GM18502 (cell line): Measurements from ENCODE around the gene ZNF621.

Experiments
- ATAC-seq: cut with Tn5 transposase; IDR thresholded peaks from one replicate; pipeline ENCODE4 v1.9.1; 2021; ENCODE audit warnings: mild to moderate bottlenecking; ENCODE audit not compliant: unreplicated experiment, poor library complexity

Gene ZNF621

DNA sequence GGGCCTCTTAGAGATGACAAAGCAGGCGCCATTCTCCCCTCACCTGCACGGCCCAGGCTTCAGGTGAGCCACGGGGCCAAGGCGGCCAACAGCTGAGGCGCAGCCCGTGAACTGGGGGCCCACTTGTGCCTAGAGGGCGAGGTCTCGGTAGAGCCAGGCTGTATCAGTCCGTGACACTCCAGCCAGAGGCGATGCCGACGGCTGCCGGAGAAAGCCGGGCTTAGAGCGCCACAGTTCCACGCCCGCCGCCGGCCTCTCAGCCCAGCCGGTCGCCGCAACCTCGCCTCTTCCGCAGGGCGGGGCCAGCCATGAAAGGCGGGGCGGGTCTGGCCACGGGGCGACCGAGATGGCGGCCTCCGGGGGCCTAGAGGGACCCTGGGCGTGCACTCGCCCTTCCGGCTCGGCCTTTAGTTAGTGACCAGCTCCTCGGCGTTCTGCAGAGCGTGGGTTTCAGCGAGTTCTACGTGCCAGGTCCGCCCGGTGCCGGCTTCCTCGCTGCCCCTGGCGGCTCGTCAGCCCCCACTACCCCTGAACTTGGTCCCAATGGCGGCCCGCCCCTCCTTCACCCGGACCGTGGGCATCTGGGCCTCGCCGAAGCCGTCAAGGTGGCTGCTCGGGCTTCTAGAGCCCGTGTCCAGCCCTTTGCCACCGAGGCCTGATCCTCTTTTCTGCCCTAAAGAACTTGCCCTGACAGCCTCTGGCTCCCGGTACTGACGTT is at the start of gene ZNF621:
TSS of gene ZNF621 (plus strand) at position 393 of the 718 bp plus-strand sequence. CDS start 881 bp downstream, outside the sequence.
- ATAC-seq, result peak; percentile 98

DNA sequence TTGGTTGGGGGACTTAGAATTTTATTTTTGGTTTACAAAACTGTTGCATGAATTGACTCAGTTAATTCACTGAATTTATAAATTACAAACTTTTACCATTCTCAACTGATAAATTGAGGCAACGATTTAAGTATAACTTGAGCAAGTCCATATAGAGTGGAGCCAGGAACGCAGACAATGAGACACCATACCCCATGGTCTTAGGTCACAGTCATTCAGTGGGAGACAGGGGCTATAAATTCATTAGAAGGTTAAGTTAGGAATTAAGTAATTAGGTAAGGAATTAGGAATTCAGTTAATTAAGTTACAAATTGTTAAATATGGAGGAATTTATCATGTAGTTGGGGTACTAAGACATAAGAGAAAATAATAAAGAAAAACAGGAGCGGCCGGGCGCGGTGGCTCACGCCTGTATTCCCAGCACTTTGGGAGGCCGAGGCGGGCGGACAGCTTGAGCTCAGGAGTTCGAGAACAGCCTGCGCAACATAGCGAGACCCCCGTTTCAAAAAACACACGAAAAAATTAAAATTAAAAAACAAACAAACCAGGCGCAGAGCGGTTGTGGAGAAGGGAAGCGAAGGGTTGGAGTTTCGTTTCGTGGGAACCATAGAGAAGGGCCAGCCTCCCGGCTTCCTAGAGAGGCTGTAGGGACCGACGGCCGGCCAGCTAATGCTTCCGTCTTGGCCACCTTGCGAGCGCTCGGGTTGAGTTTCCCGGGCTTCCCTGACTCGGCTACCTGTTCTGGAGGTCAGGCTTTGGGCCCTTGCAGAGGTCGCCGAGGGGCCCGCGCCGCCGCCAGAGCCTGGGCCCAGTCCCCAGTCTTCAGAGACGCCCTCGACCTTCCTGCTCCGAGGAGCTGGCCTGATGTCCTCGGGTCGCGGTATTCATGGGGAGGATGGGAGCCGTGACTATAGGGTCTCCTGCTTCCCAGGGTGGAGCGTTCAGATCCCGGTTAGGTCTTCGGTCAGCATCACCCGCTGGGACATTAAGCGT is 48.0 kb upstream of the ZNF621 start, which contains the start of gene ZNF619:
TSS of gene ZNF619 (plus strand) at position 645 of the 993 bp plus-strand sequence. CDS start 858 bp downstream, outside the sequence.
- peak; percentile 85 for ATAC-seq

DNA sequence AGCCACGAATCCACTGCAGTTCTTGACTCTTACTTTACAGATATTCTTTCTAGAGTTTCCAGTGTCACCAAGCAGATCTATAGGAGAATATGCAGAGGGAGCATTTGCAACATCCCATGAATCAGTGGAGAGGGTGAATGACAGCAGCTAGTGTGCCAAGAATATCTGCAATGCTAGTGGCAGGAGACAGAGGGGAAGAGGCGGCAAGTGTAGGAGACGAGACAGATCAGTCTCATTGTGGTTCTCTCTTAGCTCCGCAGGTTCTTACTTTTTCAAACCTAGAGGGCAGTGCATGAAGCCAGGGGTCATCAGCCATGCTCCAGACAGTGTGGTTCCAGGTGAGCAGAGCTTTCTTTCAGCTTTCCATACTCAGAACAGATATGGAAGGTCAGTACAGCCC is 47.1 kb upstream of the ZNF621 start:
- no peak for ATAC-seq

DNA sequence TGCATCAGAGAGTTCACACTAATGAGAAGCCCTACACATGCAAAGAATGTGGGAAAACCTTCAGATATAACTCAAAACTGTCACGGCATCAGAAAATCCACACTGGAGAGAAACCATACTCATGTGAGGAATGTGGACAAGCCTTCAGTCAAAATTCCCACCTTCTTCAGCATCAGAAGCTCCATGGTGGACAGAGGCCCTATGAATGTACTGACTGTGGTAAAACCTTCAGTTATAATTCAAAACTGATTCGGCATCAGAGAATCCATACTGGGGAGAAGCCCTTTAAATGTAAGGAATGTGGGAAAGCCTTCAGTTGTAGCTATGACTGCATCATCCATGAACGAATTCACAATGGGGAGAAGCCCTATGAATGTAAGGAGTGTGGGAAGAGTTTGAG is 37.6 kb upstream of the ZNF621 start:
- no peak for ATAC-seq

DNA sequence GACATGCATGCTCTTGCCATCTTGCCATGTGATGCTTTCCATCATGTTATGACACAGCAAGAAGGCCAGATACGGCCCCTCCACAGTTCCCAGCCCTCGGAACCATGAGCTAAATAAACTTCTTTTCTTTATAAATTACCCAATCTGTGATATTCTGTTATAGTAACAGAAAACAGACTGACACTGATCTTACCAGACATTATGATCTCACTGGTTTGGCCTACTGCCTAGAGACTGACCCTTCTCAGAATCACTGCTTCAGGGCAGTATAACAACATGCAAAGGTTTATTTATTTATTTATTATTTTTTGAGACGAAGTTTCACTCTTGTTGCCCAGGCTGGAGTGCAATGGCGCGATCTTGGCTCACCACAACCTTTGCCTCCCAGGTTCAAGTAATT is 33.8 kb upstream of the ZNF621 start:
- no peak for ATAC-seq

DNA sequence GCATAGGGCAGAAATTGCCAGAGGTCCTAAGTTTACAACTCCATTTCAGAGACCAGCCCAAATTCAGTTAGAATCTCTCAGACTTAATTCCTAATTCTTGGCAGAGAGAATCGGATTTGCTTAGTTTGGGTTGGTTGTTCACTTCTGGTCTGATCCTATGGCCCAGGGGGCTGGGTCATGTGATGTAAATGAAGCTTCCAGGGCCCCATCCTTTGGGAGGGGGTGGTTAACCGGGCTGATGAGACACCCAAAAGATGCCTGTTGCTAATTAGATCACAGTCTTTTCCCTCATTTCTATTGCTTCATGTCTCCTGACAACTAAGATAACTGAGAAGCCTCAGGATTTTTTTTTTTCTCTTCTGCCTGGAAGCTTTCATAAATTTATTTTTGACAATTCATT is 30.1 kb upstream of the ZNF621 start:
- no peak for ATAC-seq

DNA sequence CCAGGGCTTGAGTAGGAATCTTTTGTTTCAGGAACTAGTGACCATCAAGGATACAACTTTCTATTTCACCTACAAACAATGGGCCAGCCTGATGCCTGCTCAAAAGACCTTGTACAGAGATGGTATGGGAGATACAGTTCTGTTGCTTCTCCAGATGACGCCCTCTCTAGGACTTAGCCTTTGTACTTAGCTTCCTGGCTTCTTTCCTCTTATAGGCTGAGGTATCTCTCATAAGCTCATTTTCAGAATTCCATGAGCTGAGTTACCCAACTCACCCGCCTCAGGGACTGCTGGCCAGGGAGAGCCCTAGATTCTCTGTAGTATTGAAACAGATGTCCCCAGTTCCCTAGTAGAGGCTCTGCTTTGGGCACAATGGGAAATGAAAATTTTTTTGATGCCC is 27.5 kb upstream of the ZNF621 start:
- ATAC-seq, result no peak

DNA sequence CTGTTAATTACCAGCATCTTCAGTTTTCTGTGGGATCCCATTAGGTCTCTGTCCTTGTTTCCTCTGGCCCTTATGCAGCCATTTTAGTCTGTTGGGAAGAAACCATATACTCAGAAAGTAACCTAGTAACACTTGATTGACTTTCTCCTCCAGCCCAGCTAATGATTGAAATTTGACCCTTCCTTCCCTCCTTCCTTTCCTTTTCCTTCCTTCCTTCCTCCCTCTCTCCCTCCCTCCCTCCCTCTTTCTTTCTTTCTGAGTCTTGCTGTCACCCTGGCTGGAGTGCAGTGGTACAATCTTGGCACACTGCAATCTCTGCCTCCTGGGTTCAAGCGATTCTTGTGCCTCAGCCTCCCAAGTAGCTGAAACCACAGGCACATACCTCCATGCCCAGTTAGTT is 24.8 kb upstream of the ZNF621 start:
- ATAC-seq, result no peak

DNA sequence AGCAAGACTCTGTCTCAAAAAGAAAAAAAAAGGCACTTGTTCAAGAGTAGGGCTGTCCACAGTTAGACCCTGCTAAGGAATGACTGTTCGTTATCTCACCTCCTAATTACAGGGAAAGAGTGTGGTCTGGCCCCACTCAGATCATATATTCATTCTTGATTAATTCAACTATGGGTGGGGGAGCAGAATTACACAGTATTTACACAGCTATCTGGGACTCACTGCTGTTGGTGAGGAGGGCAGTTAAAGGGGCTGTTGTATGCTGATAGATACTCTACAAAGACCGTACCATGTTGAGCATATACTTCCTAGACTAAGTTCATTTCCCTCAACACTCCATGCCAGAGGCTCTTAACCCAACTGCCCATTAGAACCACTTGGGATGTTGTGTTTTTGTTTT is 22.7 kb upstream of the ZNF621 start:
- no peak for ATAC-seq

DNA sequence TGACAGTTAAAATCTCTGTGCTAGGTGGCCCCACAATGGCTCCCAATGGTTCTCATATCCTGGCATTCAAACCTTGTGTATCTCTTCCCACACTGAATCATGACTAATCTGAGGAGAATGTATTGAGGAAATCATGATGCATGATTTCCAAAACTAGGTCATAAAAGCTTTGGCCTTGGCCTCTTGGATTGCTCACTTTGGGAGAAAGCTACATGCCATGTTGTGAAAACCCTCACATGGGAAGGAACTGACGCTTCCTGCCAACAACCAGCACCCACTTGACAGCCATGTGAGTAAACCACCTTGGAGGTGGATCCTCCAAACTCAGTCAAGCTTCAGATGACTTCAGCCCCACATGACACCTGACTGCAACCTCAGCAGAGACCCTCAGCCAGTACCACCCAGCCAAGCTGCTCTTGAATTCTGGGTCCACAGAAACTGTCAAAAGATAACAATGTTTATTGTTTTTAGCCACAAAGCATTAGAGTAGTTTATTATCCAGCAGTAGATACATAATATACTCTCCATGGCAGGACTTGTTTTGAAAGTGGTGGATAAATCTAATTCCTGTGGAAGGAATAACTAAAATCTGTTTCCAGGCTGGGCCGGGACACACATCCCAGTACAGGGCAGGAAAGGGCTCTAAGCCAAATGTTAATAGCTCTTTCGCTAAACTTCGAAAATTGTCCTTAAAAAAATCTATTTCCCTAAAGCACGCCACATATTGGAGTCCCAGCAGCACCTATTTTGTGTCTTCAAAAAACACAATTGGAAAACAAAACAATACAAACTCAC is 19.9 kb upstream of the ZNF621 start:
- ATAC-seq, result no peak

DNA sequence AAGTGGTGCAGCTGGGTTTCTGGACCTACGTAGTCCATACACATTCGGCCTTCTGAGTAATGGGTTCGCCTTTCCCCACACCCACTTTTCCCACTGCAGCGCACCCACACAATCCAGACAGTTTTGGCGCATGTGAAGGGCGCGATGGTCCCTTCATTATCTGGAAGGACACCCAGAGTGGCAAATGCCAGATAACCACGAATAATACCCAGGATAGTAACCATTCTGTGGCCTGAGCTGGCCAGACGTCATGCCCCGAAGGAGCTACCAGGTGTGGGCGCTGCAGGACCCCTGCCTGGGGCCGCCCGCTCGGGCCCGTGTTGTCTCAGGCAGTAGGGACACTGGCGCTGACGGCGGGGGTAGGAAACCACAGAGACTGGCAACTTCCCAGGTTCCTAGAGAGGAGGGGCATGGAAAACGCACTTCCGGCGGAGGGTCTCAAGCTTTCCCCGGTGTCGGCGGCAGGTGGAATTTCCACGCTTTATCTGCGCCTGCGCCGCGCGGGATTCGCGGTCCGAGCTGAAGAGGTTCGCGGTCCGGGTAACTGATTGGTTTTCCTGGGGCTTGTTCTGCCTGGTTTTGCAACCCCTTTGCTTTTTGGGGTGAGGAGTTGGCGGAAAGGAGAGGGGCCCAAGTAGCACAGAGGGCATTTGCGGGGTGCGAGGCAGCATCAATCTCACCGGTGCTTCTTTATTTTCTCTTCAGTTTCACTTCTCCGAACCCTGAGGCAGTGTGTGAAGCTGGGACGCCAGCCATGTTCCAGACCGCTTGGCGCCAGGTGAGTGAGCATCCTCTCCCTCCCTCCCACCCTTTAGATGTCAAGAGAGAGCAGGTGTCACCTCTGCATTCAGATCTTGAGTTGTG is 18.9 kb upstream of the ZNF621 start, which contains the start of gene ZNF620:
TSS of gene ZNF620 (plus strand) at position 441 of the 864 bp plus-strand sequence. CDS start at position 755, 314 bp downstream.
- ATAC-seq, result peak; percentile 85

DNA sequence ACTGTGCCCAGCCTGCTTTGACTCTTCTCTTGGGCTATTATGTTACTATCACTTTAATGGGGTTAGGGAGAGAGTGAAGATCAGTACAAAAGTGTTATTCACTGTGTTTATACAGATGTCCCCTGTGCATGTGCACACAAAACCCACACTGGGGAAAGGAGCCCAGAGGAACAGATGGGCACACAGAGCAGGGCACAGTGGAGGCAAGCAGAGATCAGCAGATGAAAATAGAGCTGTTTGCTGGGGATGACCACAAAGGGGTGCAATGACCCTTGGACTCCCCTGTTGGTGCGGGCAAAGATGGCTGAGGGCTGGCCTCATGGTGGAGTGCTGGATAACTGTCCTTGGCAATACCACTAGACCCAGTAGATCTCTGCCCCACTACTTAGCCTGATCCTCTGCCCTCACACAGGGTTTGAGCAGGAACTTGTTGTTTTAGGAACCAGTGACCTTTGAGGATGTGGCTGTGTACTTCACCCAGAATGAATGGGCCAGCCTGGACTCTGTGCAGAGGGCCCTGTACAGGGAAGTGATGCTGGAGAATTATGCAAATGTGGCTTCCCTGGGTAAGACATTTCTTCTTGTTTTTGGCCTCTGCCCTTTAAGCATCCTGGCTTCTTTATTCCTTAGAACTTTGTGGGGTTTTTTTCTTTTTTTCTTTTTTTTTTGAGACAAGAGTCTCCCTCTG is 13.6 kb upstream of the ZNF621 start:
- no peak for ATAC-seq

DNA sequence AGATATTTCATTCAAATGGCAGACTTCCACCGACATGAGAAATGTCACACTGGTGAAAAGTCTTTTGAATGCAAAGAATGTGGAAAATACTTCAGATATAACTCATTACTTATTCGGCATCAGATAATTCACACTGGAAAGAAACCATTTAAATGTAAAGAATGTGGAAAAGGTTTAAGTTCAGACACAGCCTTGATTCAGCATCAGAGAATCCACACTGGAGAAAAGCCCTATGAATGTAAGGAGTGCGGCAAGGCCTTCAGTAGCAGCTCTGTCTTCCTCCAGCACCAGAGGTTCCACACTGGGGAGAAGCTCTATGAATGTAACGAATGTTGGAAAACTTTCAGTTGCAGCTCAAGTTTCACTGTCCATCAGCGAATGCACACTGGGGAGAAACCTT is 8.6 kb upstream of the ZNF621 start:
- ATAC-seq, result no peak

DNA sequence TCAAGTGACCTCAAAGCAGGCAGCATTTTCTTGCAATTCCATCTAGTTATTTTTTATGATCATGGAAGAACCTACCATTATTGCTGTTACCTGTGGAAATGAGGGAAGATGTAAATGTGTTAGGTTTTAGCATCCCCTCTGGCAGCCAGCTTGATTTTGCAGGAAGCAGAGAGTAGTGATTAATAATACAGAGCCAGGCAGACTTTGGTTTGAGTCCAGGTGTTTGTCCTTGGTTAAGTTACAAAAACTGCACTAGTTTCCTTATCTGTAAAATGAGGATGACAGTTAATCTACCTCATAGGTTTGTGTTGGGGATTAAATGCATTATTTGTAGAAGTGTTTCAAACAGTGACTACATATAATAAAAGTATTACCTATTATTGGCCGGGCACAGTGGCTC is 6.7 kb upstream of the ZNF621 start:
- no peak for ATAC-seq

DNA sequence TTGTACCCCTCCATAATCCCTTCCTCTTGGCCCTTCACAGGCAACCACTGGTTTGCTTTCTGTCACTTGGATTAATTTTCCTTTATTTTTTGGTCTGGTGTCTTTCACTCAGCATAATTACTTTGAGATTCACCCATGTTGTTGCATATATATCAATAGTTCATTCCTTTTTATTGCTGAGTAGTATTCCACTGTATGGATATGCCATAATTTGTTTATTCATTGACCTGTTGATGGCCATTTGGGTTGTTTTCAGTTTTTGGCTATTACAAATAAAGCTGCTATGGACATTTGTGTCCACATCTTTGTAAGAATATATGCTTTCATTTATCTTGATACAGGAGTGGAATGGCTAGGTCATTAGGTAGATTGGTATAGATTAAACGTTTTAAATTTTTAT is 5.9 kb upstream of the ZNF621 start:
- no peak for ATAC-seq

DNA sequence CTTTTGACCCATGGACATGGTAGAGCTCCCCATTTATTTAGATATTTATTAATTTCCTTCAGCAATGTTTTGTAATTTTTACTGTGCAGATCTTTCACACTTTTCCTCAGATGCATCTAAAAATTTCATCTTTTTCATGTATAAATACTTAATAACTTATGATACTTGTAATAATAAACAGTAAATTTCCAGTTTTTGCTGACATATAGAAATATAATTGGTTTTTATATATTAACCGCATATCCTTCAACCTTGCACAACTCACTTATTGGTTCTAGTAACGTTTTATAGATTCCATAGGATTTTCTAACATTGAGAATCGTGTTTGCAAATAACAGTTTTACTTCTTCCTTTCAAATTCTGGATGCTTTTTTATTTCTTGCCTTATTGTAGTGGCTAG is 3.5 kb upstream of the ZNF621 start:
- ATAC-seq, result no peak

DNA sequence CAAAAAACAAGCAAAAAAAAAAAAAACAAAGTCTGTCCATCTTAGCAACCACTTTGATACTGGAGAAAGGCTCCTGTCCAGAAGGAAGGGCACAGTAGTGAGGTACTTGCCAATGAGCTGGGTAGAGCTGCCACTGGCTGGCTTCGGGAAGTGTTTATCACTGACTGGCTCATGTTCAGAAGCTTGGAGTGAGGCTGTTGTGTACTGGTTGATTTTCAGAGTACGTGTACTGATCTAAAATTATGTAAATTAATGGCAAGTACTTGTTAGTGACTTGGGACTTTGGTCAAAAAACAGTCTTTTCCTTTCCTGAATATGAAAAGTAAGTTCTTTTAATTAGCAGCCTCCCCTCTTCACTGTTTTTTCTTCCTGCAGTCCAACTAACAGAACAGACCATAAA is 979 bp upstream of the ZNF621 start:
- no peak for ATAC-seq

DNA sequence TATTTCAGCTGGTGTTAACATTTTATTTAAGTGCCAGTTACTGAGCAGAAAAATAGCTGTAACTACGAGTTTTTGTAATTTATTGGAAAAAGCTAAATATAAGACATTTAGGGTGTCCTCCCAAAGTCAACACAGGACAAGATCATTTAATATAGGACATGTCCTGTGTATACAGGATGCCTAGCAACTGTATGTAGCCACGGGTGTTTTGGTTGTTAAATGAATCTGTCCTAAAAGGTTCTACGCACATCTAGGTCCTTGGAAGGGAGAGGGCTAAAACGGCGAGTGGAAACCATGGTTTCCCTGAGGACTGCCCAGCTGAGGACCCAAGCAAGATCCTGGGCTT is 565 bp upstream of the ZNF621 start:
- ATAC-seq, result peak; percentile 30

DNA sequence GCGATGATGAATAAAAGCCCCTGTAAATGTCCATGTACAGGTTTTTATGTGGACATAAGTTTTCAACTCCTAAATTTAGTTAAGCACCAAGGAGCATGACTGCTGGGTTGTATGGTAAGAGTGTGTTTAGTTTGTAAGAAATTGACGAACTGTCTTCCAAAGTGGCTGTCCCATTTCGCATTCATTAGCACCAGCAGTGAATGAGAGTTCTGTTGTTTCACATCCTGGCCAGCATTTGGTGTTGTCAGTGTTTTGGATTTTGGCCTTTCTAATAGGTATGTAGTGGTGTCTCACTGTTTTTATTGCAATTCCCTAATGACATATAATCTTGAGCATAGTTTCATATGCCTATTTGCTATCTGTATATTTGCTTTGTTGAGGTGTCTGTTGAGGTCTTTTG is 3.7 kb downstream of the ZNF621 start:
- no peak for ATAC-seq
